Subcutaneous adipose tissue (tissue), 4 donors: ENCODE data around the gene PBRM1. TPM values are rescaled to one million over a fixed set of nuclear protein-coding genes. Genes with fewer than 3 reads are reported as not detected.

Experiments used
- CTCF ChIP-seq: fragments of 450-650 bp; IDR thresholded peaks from one replicate; pipeline ENCODE4 v1.5.1; 2016; ENCODE audit warnings: low read depth, mild to moderate bottlenecking, control low read depth, antibody characterized with exemption, moderate library complexity
- total RNA-seq, 4 donors: library from RNA; depleted of rRNA; stranded (reverse); fragments of >200 nt; gene quantifications; one replicate each; pipeline ENCODE4 v1.1.0, GENCODE V29; 2016

The PBRM1 gene
- total RNA-seq, 4 donors from 2014 or later: 92.7 to 125 (median 104) TPM

GRCh38 chr3:52696830-52697631 lies 11.3 kb upstream of the PBRM1 start:
- no peak for TF ChIP-seq CTCF

GRCh38 chr3:52695798-52696671 lies 10.3 kb upstream of the PBRM1 start:
- no peak for TF ChIP-seq CTCF

GRCh38 chr3:52694528-52695189 lies 8.9 kb upstream of the PBRM1 start:
- no peak for TF ChIP-seq CTCF

GRCh38 chr3:52693071-52693470 lies 7.4 kb upstream of the PBRM1 start:
- TF ChIP-seq CTCF: no peak

- TF ChIP-seq CTCF: no peak
Observed at GRCh38 chr3:52690560-52690959, 4.8 kb upstream of the PBRM1 start.

GRCh38 chr3:52689151-52689550 lies 3.4 kb upstream of the PBRM1 start:
- no peak for TF ChIP-seq CTCF

GRCh38 chr3:52688266-52688665 lies 2.6 kb upstream of the PBRM1 start:
- no peak for TF ChIP-seq CTCF
